ENCODE results near the gene EIF4A2.
A peak's percentile ranks its signal among the peaks of the same experiment; 100 is the strongest.

The EIF4A2 gene

GRCh38 chr3:186783058-186783730 lies at the start of gene EIF4A2:
EIF4A2 (plus strand) TSS chr3:186783577; CDS start chr3:186783611, 34 bp downstream.
- DNase-seq, result peak; percentile 91

- DNase-seq, result no peak
Observed at GRCh38 chr3:186742618-186743380, 40.6 kb upstream of the EIF4A2 start.

GRCh38 chr3:186743666-186744065 lies 39.7 kb upstream of the EIF4A2 start:
- DNase-seq, result no peak

GRCh38 chr3:186746008-186746407 lies 37.4 kb upstream of the EIF4A2 start:
- no peak for DNase-seq

GRCh38 chr3:186750316-186750715 lies 33.1 kb upstream of the EIF4A2 start:
- no peak for DNase-seq

- no peak for DNase-seq
Observed at GRCh38 chr3:186751480-186751879, 31.9 kb upstream of the EIF4A2 start.

- no peak for DNase-seq
Observed at GRCh38 chr3:186754006-186754405, 29.4 kb upstream of the EIF4A2 start.

GRCh38 chr3:186754871-186755270 lies 28.5 kb upstream of the EIF4A2 start:
- DNase-seq, result no peak

GRCh38 chr3:186757214-186757613 lies 26.2 kb upstream of the EIF4A2 start:
- no peak for DNase-seq

GRCh38 chr3:186757686-186758220 lies 25.6 kb upstream of the EIF4A2 start:
- DNase-seq, result no peak

- no peak for DNase-seq
Observed at GRCh38 chr3:186759231-186759930, 24.0 kb upstream of the EIF4A2 start.

GRCh38 chr3:186760141-186760833 lies 23.1 kb upstream of the EIF4A2 start:
- DNase-seq, result no peak

- DNase-seq, result no peak
Observed at GRCh38 chr3:186760897-186761447, 22.4 kb upstream of the EIF4A2 start.

GRCh38 chr3:186772281-186772694 lies 11.1 kb upstream of the EIF4A2 start:
- peak; percentile 11 for DNase-seq

GRCh38 chr3:186772701-186773417 lies 10.5 kb upstream of the EIF4A2 start:
- DNase-seq, result peak; percentile 76

GRCh38 chr3:186775999-186776398 lies 7.4 kb upstream of the EIF4A2 start:
- no peak for DNase-seq

GRCh38 chr3:186779204-186779603 lies 4.2 kb upstream of the EIF4A2 start:
- DNase-seq, result no peak

- no peak for DNase-seq
Observed at GRCh38 chr3:186782542-186783057, 777 bp upstream of the EIF4A2 start.

- peak; percentile 83 for DNase-seq
Observed at GRCh38 chr3:186783731-186784515, 546 bp downstream of the EIF4A2 start.

GRCh38 chr3:186784820-186785494 lies 1.6 kb downstream of the EIF4A2 start:
- no peak for DNase-seq
